Measurements from ENCODE around the gene SNCG.

The SNCG gene

DNA sequence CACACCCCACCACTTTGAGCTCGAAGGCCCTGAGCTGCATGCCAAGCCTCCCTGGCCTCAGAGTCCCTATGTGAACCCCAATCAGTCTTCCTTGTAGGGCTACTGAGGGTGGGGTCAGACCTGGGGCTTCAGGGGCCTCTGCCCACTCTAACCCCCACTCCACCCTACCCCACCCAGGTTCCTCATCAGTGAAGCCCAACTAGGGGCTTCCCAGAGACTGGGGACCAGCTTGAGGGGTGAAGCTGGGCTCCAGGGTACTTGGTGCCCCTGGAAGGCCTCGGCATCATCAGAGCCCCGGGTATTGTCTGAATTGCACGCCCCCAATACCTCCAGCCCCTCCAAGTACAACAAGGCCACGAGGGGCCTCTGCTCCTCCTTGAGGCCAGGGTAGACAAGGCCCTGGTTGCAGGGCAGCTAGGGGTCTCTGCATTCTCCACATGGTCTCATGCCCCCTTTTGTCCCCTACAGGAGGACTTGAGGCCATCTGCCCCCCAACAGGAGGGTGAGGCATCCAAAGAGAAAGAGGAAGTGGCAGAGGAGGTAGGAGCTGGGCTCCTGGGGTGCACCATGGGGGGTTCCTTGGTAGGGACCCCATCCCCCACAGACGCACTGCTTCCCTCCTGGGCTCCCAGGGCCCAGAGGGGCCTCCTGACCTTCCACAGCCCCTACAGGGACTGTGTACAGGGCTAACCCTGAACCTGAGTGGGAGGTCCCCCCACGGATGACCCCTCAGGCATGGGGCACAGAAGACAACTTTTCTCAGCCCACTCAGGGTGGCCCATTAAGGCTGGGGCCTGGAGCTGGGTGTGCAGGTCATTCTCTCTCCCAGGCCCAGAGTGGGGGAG is 4.0 kb downstream of the SNCG start:
- TF ChIP-seq POLR2AphosphoS5 (IDR thresholded peaks at IDR 0.05; ENCODE audit: low read depth, low read length) (no peak), FOXP2 (optimal IDR thresholded peaks at IDR 0.05; ENCODE audit: borderline replicate concordance, extremely low read depth, extremely low read length, insufficient read depth) (no peak), TAF1 (IDR thresholded peaks at IDR 0.05; ENCODE audit: borderline replicate concordance, insufficient read depth, low read length) (no peak), SIN3A (IDR thresholded peaks at IDR 0.05; ENCODE audit: borderline replicate concordance, insufficient read depth, low read length) (no peak)
- TF ChIP-seq, protein P1, sequence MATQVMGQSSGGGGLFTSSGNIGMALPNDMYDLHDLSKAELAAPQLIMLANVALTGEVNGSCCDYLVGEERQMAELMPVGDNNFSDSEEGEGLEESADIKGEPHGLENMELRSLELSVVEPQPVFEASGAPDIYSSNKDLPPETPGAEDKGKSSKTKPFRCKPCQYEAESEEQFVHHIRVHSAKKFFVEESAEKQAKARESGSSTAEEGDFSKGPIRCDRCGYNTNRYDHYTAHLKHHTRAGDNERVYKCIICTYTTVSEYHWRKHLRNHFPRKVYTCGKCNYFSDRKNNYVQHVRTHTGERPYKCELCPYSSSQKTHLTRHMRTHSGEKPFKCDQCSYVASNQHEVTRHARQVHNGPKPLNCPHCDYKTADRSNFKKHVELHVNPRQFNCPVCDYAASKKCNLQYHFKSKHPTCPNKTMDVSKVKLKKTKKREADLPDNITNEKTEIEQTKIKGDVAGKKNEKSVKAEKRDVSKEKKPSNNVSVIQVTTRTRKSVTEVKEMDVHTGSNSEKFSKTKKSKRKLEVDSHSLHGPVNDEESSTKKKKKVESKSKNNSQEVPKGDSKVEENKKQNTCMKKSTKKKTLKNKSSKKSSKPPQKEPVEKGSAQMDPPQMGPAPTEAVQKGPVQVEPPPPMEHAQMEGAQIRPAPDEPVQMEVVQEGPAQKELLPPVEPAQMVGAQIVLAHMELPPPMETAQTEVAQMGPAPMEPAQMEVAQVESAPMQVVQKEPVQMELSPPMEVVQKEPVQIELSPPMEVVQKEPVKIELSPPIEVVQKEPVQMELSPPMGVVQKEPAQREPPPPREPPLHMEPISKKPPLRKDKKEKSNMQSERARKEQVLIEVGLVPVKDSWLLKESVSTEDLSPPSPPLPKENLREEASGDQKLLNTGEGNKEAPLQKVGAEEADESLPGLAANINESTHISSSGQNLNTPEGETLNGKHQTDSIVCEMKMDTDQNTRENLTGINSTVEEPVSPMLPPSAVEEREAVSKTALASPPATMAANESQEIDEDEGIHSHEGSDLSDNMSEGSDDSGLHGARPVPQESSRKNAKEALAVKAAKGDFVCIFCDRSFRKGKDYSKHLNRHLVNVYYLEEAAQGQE (IDR thresholded peaks at IDR 0.05; ENCODE audit: insufficient read depth in 1 of 2, low read depth in 2 of 2, low read length in 2 of 2) = no peak

DNA sequence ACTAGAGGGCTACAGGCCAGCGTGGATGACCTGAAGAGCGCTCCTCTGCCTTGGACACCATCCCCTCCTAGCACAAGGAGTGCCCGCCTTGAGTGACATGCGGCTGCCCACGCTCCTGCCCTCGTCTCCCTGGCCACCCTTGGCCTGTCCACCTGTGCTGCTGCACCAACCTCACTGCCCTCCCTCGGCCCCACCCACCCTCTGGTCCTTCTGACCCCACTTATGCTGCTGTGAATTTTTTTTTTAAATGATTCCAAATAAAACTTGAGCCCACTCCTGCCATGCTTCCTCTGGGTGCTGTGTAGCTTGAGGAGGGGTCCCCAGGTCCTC is 4.5 kb downstream of the SNCG start:
- TF ChIP-seq FOXP2 (optimal IDR thresholded peaks at IDR 0.05; ENCODE audit: borderline replicate concordance, extremely low read depth, extremely low read length, insufficient read depth) (no peak), TAF1 (IDR thresholded peaks at IDR 0.05; ENCODE audit: borderline replicate concordance, insufficient read depth, low read length) (no peak), SIN3A (IDR thresholded peaks at IDR 0.05; ENCODE audit: borderline replicate concordance, insufficient read depth, low read length) (no peak), POLR2AphosphoS5 (IDR thresholded peaks at IDR 0.05; ENCODE audit: low read depth, low read length) (no peak)
- TF ChIP-seq, protein P1 (IDR thresholded peaks at IDR 0.05; ENCODE audit: insufficient read depth in 1 of 2, low read depth in 2 of 2, low read length in 2 of 2) = no peak

DNA sequence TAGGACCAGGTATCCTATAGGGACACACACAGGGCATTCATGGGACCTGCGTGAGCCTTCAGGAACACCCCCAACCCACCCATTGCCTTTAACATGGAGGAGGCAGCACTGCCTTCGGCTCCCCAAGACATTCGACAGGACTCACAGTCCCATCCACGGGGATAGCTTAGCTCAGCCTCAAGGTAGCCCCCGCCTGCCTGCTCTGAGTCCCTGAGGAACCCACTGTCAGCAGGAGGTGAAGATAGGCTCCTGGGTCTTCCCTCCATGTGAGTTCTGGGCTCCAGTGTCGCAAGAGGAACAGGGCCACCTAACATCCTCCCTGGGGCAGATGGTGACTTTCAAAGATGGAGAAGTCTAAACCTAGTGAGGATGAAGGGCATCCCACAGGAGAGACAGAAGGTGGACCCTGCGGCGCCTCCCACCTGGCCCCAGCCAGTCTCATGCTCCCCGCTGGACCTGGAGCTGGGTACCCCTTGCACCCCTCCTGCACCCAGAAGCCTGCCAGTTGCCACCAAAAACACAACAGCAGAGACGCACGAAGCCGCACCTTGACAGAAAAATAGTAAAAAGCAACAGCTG is 5.0 kb downstream of the SNCG start:
- TF ChIP-seq POLR2AphosphoS5 (IDR thresholded peaks at IDR 0.05; ENCODE audit: low read depth, low read length) (no peak), FOXP2 (optimal IDR thresholded peaks at IDR 0.05; ENCODE audit: borderline replicate concordance, extremely low read depth, extremely low read length, insufficient read depth) (no peak), TAF1 (IDR thresholded peaks at IDR 0.05; ENCODE audit: borderline replicate concordance, insufficient read depth, low read length) (no peak), SIN3A (IDR thresholded peaks at IDR 0.05; ENCODE audit: borderline replicate concordance, insufficient read depth, low read length) (no peak)
- TF ChIP-seq, protein P1 (IDR thresholded peaks at IDR 0.05; ENCODE audit: insufficient read depth in 1 of 2, low read depth in 2 of 2, low read length in 2 of 2) = no peak

DNA sequence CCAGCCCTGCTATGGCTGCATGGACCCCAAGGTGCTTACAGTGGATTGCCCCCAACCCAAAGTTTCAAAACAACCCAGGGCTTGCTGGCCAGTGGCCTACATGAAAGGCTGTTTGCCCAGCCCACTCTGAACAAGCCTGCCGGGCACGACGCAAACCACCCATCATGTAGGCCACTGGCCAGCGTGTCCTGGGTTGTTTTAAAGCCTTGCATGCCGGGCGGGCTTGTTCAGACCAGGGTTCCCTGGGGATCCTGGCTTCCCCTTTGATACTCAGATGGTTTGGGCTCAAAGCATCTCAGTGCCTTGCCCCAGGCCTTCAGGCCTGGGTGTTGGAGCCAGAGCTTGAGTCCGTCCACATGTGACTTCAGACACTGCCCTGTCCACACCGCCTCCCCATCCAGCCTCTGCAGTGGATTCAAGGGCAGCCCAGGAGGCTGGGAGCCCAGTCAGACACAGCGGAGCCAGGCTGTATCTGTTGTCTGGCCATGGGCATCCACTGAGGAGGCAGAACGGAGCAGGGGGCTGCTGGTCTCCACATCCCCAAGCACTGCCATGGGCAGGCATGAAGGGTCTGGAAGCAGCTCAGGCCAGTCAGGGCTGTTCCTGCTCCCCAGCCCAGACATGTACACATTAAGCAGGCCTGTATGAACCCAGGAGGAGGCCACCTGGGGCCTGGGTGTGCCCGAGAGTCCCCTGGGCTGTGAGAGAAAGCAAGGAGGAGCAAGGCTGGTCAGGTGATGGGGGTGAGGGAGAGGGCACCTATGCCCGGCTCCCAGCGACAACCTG is 5.9 kb downstream of the SNCG start:
- TF ChIP-seq FOXP2 (optimal IDR thresholded peaks at IDR 0.05; ENCODE audit: borderline replicate concordance, extremely low read depth, extremely low read length, insufficient read depth) = no peak
- TF ChIP-seq, protein P1 (IDR thresholded peaks at IDR 0.05; ENCODE audit: insufficient read depth in 1 of 2, low read depth in 2 of 2, low read length in 2 of 2) = no peak
- no peak for TF ChIP-seq POLR2AphosphoS5 (IDR thresholded peaks at IDR 0.05; ENCODE audit: low read depth, low read length)
- no peak for TF ChIP-seq SIN3A (IDR thresholded peaks at IDR 0.05; ENCODE audit: borderline replicate concordance, insufficient read depth, low read length)
- no peak for TF ChIP-seq TAF1 (IDR thresholded peaks at IDR 0.05; ENCODE audit: borderline replicate concordance, insufficient read depth, low read length)

Data from PFSK-1 (cell line).